Measurements from ENCODE around the gene PLEKHD1. TPM values are rescaled to one million over a fixed set of nuclear protein-coding genes. Genes with fewer than 3 reads are reported as not detected.

PLEKHD1 gene
- total RNA-seq, 2 experiments from 2014 or later: 0.47 to 0.63 TPM

DNA sequence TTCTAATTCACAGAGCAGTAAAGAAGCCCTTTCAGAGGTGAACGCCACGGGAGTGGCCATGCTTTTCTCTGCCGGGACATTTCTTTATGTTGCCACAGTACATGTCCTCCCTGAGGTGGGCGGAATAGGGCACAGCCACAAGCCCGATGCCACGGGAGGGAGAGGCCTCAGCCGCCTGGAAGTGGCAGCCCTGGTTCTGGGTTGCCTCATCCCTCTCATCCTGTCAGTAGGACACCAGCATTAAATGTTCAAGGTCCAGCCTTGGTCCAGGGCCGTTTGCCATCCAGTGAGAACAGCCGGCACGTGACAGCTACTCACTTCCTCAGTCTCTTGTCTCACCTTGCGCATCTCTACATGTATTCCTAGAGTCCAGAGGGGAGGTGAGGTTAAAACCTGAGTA is 26.2 kb upstream of the PLEKHD1 start:
- H3K27me3 ChIP-seq (ENCODE audit: control insufficient read depth in 1 of 2, insufficient read depth in 2 of 2, low read length in 2 of 2): no peaks in the 10 kb centered on the region
- no peak overlapping the region for H3K4me3 Mint-ChIP-seq
- H3K27me3 Mint-ChIP-seq: no peaks in the 10 kb centered on the region
- peaks cover 87% of the 10 kb centered on the region for H3K36me3 Mint-ChIP-seq (ENCODE audit: low read depth)
- ChIA-PET CTCF (interaction anchor here (1.3 kb wide), 1 partner anchor 12 kb away, joined by 6 read pairs; no protein-coding TSS in a partner anchor), POLR2A (no interaction called here)
- no peaks in the 10 kb centered on the region for H3K4me1 ChIP-seq (ENCODE audit: insufficient read depth, low read length)
- H3K27ac Mint-ChIP-seq: no peak overlapping the region
- peaks cover 46% of the 10 kb centered on the region for H3K36me3 ChIP-seq (ENCODE audit: insufficient read depth, low read length)
- H3K9me3 Mint-ChIP-seq: no peaks in the 10 kb centered on the region
- no peak overlapping the region for H3K4me3 ChIP-seq (ENCODE audit: low read length)
- no peak overlapping the region for H3K27ac ChIP-seq (ENCODE audit: low read depth in 1 of 2, low read length in 2 of 2)
- ATAC-seq (ENCODE audit: poor library complexity): no peak
- intact Hi-C loops (cut with DNase I, micrococcal nuclease): loop anchor here in 1 of 2 experiments (2.0 kb wide), 1 partner anchor 328 kb away; no protein-coding TSS in a partner anchor
- TF ChIP-seq, protein P1, sequence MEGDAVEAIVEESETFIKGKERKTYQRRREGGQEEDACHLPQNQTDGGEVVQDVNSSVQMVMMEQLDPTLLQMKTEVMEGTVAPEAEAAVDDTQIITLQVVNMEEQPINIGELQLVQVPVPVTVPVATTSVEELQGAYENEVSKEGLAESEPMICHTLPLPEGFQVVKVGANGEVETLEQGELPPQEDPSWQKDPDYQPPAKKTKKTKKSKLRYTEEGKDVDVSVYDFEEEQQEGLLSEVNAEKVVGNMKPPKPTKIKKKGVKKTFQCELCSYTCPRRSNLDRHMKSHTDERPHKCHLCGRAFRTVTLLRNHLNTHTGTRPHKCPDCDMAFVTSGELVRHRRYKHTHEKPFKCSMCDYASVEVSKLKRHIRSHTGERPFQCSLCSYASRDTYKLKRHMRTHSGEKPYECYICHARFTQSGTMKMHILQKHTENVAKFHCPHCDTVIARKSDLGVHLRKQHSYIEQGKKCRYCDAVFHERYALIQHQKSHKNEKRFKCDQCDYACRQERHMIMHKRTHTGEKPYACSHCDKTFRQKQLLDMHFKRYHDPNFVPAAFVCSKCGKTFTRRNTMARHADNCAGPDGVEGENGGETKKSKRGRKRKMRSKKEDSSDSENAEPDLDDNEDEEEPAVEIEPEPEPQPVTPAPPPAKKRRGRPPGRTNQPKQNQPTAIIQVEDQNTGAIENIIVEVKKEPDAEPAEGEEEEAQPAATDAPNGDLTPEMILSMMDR (IDR thresholded peaks at IDR 0.05): no peak
- no peak for DNase-seq
- H3K4me1 Mint-ChIP-seq (ENCODE audit: low read depth): no peaks in the 10 kb centered on the region
- H3K9me3 ChIP-seq (ENCODE audit: control insufficient read depth in 1 of 2, insufficient read depth in 1 of 2, low read length in 2 of 2): no peaks in the 10 kb centered on the region

GRCh38 chr14:69459122-69459521 is 25.4 kb upstream of the PLEKHD1 start:
- Histone ChIP-seq H3K27ac (ENCODE audit: low read depth in 1 of 2, low read length in 2 of 2) (no peak overlapping the region), H3K4me1 (ENCODE audit: insufficient read depth, low read length) (no peaks in the 10 kb centered on the region), H3K36me3 (ENCODE audit: insufficient read depth, low read length) (peaks cover 40% of the 10 kb centered on the region), H3K27me3 (ENCODE audit: control insufficient read depth in 1 of 2, insufficient read depth in 2 of 2, low read length in 2 of 2) (no peaks in the 10 kb centered on the region), H3K9me3 (ENCODE audit: control insufficient read depth in 1 of 2, insufficient read depth in 1 of 2, low read length in 2 of 2) (no peaks in the 10 kb centered on the region), H3K4me3 (ENCODE audit: low read length) (no peak overlapping the region)
- DNase-seq (no peak), ATAC-seq (ENCODE audit: poor library complexity) (no peak)
- TF ChIP-seq, protein P1 (IDR thresholded peaks at IDR 0.05): no peak
- Mint-ChIP-seq H3K4me3 (no peak overlapping the region), H3K27ac (no peak overlapping the region), H3K9me3 (no peaks in the 10 kb centered on the region), H3K27me3 (no peaks in the 10 kb centered on the region), H3K36me3 (ENCODE audit: low read depth) (peaks cover 80% of the 10 kb centered on the region), H3K4me1 (ENCODE audit: low read depth) (no peaks in the 10 kb centered on the region)
- CTCF ChIA-PET: interaction anchor here (0.9 to 1.5 kb wide), 4 partner anchors 10 to 329 kb away, joined by 3 to 6 read pairs (median 4); no protein-coding TSS in a partner anchor
- intact Hi-C loops (cut with DNase I, micrococcal nuclease): loop anchor here in 1 of 2 experiments (2.0 kb wide), 1 partner anchor 328 kb away; no protein-coding TSS in a partner anchor
- POLR2A ChIA-PET: interaction anchor here (1.4 kb wide), 1 partner anchor 61 kb away, joined by 5 read pairs; the partner anchor contains the start of genes ERH and SLC39A9

DNA sequence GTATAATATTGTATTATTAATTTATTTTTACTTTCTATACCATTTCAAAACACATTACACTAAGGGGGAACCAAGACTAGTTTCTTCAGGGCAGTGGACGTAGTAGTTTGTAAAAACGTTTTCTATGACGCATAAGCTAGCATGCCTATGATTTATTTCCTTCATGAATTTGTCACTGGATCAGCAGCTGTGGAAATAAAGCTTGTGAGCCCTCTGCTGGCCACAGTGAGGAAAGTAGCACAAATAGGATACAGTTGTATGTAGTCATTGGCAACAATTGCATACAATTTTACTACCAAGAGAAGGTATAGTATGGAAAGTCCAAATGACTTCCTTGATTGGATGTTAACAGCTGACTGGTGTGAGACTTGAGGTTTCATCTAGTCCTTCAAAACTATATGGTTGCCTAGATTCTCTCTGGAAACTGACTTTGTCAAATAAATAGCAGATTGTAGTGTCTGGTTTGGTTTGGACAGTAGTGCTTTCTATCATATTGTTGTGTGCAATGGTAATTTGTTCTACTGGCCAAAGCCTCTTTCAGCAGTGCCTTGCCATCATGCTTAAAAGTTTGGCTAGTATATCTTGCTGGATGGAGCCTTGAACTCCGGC is 24.3 kb upstream of the PLEKHD1 start:
- H3K4me3 Mint-ChIP-seq: no peak overlapping the region
- no peaks in the 10 kb centered on the region for H3K9me3 Mint-ChIP-seq
- POLR2A ChIA-PET: interaction anchor here (1.4 kb wide), 1 partner anchor 62 kb away, joined by 5 read pairs; the partner anchor contains the start of genes ERH and SLC39A9
- no peaks in the 10 kb centered on the region for H3K27me3 Mint-ChIP-seq
- H3K4me1 ChIP-seq (ENCODE audit: insufficient read depth, low read length): no peaks in the 10 kb centered on the region
- peak in 13 of 14 experiments; percentile 4 to 77 (median 29) for DNase-seq
- no peaks in the 10 kb centered on the region for H3K9me3 ChIP-seq (ENCODE audit: control insufficient read depth in 1 of 2, insufficient read depth in 1 of 2, low read length in 2 of 2)
- peaks cover 39% of the 10 kb centered on the region for H3K36me3 ChIP-seq (ENCODE audit: insufficient read depth, low read length)
- H3K4me1 Mint-ChIP-seq (ENCODE audit: low read depth): no peaks in the 10 kb centered on the region
- H3K4me3 ChIP-seq (ENCODE audit: low read length): no peak overlapping the region
- H3K36me3 Mint-ChIP-seq (ENCODE audit: low read depth): peaks cover 70% of the 10 kb centered on the region
- ATAC-seq (ENCODE audit: poor library complexity): peak; percentile 81
- H3K27me3 ChIP-seq (ENCODE audit: control insufficient read depth in 1 of 2, insufficient read depth in 2 of 2, low read length in 2 of 2): no peaks in the 10 kb centered on the region
- no peak overlapping the region for H3K27ac Mint-ChIP-seq
- H3K27ac ChIP-seq (ENCODE audit: low read depth in 1 of 2, low read length in 2 of 2): no peak overlapping the region
- TF ChIP-seq, protein P1 (IDR thresholded peaks at IDR 0.05): peak; percentile 80
- intact Hi-C loops (cut with DNase I, micrococcal nuclease): loop anchor here (1.0 to 5.0 kb wide), 3 partner anchors 218 to 598 kb away; no protein-coding TSS in a partner anchor
- CTCF ChIA-PET: interaction anchor here (1.0 to 1.5 kb wide), 4 partner anchors 11 to 330 kb away, joined by 3 to 6 read pairs (median 4); partner anchors contain the start of genes ERH and SLC39A9
